HEK293 (cell line): ENCODE results near the gene TNFRSF18.

ENCODE experiments used
- CTCF ChIA-PET: fragments of 350-600 bp; formaldehyde crosslinking; extraction: SDS; loops from one replicate; lab custom pipeline; 2021; ENCODE audit warnings: antibody characterized with exemption; lab: Yijun Ruan, JAX
- POLR2A ChIA-PET: fragments of 300-600 bp; formaldehyde crosslinking; extraction: SDS; loops from one replicate; lab custom pipeline; 2020; ENCODE audit warnings: antibody characterized with exemption, inconsistent platforms; lab: Yijun Ruan, JAX
- H3K27ac ChIP-seq: fragments of 200-500 bp; sonication (Bioruptor generic); 2 replicates; pipeline ENCODE4 v1.5.1; 2014; ENCODE audit warnings: low read depth, low read length, control low read depth, inconsistent platforms; ENCODE audit errors: extremely low read depth
- H3K36me3 ChIP-seq, 2 experiments: fragments of 200-500 bp in 1 of 2; sonication (Bioruptor generic) in 1 of 2; 1 replicate in 1 of 2; 2 replicates in 1 of 2; pipeline ENCODE4 v1.5.1; 2014 to 2017; ENCODE audit warnings: inconsistent platforms in 2 of 2, low read length in 2 of 2; ENCODE audit not compliant: control insufficient read depth in 2 of 2, insufficient read depth in 1 of 2
- H3K4me1 ChIP-seq: fragments of 200-500 bp; sonication (Bioruptor generic); 2 replicates; pipeline ENCODE4 v1.5.1; 2014; ENCODE audit warnings: mild to moderate bottlenecking, low read length, inconsistent platforms; ENCODE audit not compliant: control insufficient read depth, insufficient read depth
- H3K4me3 ChIP-seq: 2 replicates; pipeline ENCODE4 v1.5.1; 2011; ENCODE audit warnings: low read depth, mild to moderate bottlenecking, control low read depth, low read length, moderate library complexity
- H3K9me3 ChIP-seq: fragments of 200-500 bp; sonication (Bioruptor generic); 2 replicates; pipeline ENCODE4 v1.5.1; 2014; ENCODE audit warnings: low read depth, low read length, inconsistent platforms; ENCODE audit not compliant: control insufficient read depth, insufficient read depth
- BCL11A ChIP-seq: fragments of 450-650 bp; formaldehyde crosslinking; IDR thresholded peaks from 2 replicates; pipeline ENCODE4 v1.5.1; 2016; ENCODE audit warnings: low read depth, missing biosample characterization, missing genetic modification characterization
- GLIS1 ChIP-seq: fragments of 450-650 bp; formaldehyde crosslinking; IDR thresholded peaks from 2 replicates; pipeline ENCODE4 v1.5.1; 2016; ENCODE audit warnings: missing biosample characterization, missing genetic modification characterization
- KLF16 ChIP-seq: fragments of 450-650 bp; formaldehyde crosslinking; IDR thresholded peaks from 2 replicates; pipeline ENCODE4 v1.5.1; 2017; ENCODE audit warnings: missing biosample characterization, missing genetic modification characterization
- KLF9 ChIP-seq: fragments of 450-650 bp; formaldehyde crosslinking; IDR thresholded peaks from 2 replicates; pipeline ENCODE4 v1.5.1; 2016; ENCODE audit warnings: missing biosample characterization, missing genetic modification characterization, low read depth
- MEIS1 ChIP-seq: sonication (generic); formaldehyde crosslinking; IDR thresholded peaks from 2 replicates; pipeline ENCODE4 v1.8.1; 2022; ENCODE audit warnings: missing genetic modification reagents, mild to moderate bottlenecking, borderline replicate concordance
- PATZ1 ChIP-seq: fragments of 450-650 bp; formaldehyde crosslinking; IDR thresholded peaks from 2 replicates; pipeline ENCODE4 v1.5.1; 2016; ENCODE audit warnings: missing biosample characterization, missing genetic modification characterization
- REPIN1 ChIP-seq: fragments of 450-650 bp; formaldehyde crosslinking; IDR thresholded peaks from 2 replicates; pipeline ENCODE4 v1.5.1; 2017; ENCODE audit warnings: missing biosample characterization, missing genetic modification characterization, low read depth
- SCRT2 ChIP-seq: fragments of 450-650 bp; formaldehyde crosslinking; IDR thresholded peaks from 2 replicates; pipeline ENCODE4 v1.5.1; 2016; ENCODE audit warnings: missing biosample characterization, missing genetic modification characterization
- ZBTB26 ChIP-seq: fragments of 450-650 bp; formaldehyde crosslinking; optimal IDR thresholded peaks from 2 replicates; pipeline ENCODE3; 2016; ENCODE audit warnings: missing biosample characterization, mild to moderate bottlenecking, missing genetic modification characterization
- ZBTB48 ChIP-seq: fragments of 450-650 bp; formaldehyde crosslinking; IDR thresholded peaks from 2 replicates; pipeline ENCODE4 v1.5.1; 2016; ENCODE audit warnings: missing biosample characterization, missing genetic modification characterization
- ZBTB7A ChIP-seq: fragments of 450-650 bp; formaldehyde crosslinking; IDR thresholded peaks from 2 replicates; pipeline ENCODE4 v1.5.1; 2016; ENCODE audit warnings: low read depth, missing biosample characterization, missing genetic modification characterization
- ZNF10 ChIP-seq: fragments of 450-650 bp; formaldehyde crosslinking; IDR thresholded peaks from 2 replicates; pipeline ENCODE4 v1.5.1; 2017; ENCODE audit warnings: missing biosample characterization, missing genetic modification characterization
- ZNF133 ChIP-seq: fragments of 450-650 bp; formaldehyde crosslinking; IDR thresholded peaks from 2 replicates; pipeline ENCODE4 v1.5.1; 2016; ENCODE audit warnings: missing biosample characterization, missing genetic modification characterization
- ZNF140 ChIP-seq: fragments of 450-650 bp; formaldehyde crosslinking; IDR thresholded peaks from 2 replicates; pipeline ENCODE4 v1.5.1; 2016; ENCODE audit warnings: missing biosample characterization, missing genetic modification characterization
- ZNF174 ChIP-seq: fragments of 450-650 bp; formaldehyde crosslinking; IDR thresholded peaks from 2 replicates; pipeline ENCODE4 v1.5.0; 2017; ENCODE audit warnings: missing biosample characterization, mild to moderate bottlenecking, missing genetic modification characterization
- ZNF221 ChIP-seq: fragments of 450-650 bp; formaldehyde crosslinking; IDR thresholded peaks from 2 replicates; pipeline ENCODE4 v1.5.1; 2017; ENCODE audit warnings: missing biosample characterization, missing genetic modification characterization, borderline replicate concordance
- ZNF248 ChIP-seq: fragments of 450-650 bp; formaldehyde crosslinking; IDR thresholded peaks from 2 replicates; pipeline ENCODE4 v1.5.1; 2017; ENCODE audit warnings: missing biosample characterization, missing genetic modification characterization
- ZNF280C ChIP-seq: fragments of 450-650 bp; formaldehyde crosslinking; IDR thresholded peaks from 2 replicates; pipeline ENCODE4 v1.5.1; 2016; ENCODE audit warnings: missing biosample characterization, missing genetic modification characterization
- ZNF341 ChIP-seq: fragments of 450-650 bp; formaldehyde crosslinking; IDR thresholded peaks from 2 replicates; pipeline ENCODE4; 2016; ENCODE audit warnings: low read depth, missing biosample characterization, missing genetic modification characterization
- ZNF366 ChIP-seq: fragments of 450-650 bp; formaldehyde crosslinking; conservative IDR thresholded peaks from 2 replicates; pipeline ENCODE4 v1.5.1; 2016; ENCODE audit warnings: missing biosample characterization, missing genetic modification characterization
- ZNF426 ChIP-seq: fragments of 450-650 bp; formaldehyde crosslinking; IDR thresholded peaks from 2 replicates; pipeline ENCODE4 v1.5.1; 2017; ENCODE audit warnings: missing biosample characterization, missing genetic modification characterization, mild to moderate bottlenecking, inconsistent platforms, moderate library complexity
- ZNF449 ChIP-seq: fragments of 450-650 bp; formaldehyde crosslinking; IDR thresholded peaks from 2 replicates; pipeline ENCODE4 v1.5.1; 2017; ENCODE audit warnings: missing biosample characterization, mild to moderate bottlenecking, missing genetic modification characterization, moderate library complexity
- ZNF473 ChIP-seq: fragments of 450-650 bp; formaldehyde crosslinking; IDR thresholded peaks from 2 replicates; pipeline ENCODE4 v1.5.1; 2017; ENCODE audit warnings: missing biosample characterization, missing genetic modification characterization
- ZNF555 ChIP-seq: fragments of 450-650 bp; formaldehyde crosslinking; conservative IDR thresholded peaks from 2 replicates; pipeline ENCODE4 v1.5.1; 2017; ENCODE audit warnings: missing biosample characterization, mild to moderate bottlenecking, missing genetic modification characterization, inconsistent platforms
- ZNF701 ChIP-seq: fragments of 450-650 bp; formaldehyde crosslinking; IDR thresholded peaks from 2 replicates; pipeline ENCODE4 v1.5.1; 2016; ENCODE audit warnings: missing biosample characterization, missing genetic modification characterization
- ZNF707 ChIP-seq: fragments of 450-650 bp; formaldehyde crosslinking; IDR thresholded peaks from 2 replicates; pipeline ENCODE4 v1.5.1; 2016; ENCODE audit warnings: missing biosample characterization, missing genetic modification characterization
- ZNF776 ChIP-seq: fragments of 450-650 bp; formaldehyde crosslinking; IDR thresholded peaks from 2 replicates; pipeline ENCODE4 v1.5.0; 2017; ENCODE audit warnings: missing biosample characterization, missing genetic modification characterization, borderline replicate concordance
- ZNF792 ChIP-seq: fragments of 450-650 bp; formaldehyde crosslinking; IDR thresholded peaks from 2 replicates; pipeline ENCODE4 v1.5.1; 2016; ENCODE audit warnings: missing biosample characterization, missing genetic modification characterization
- ZSCAN30 ChIP-seq: fragments of 450-650 bp; IDR thresholded peaks from 2 replicates; pipeline ENCODE4 v1.5.1; 2018; ENCODE audit warnings: missing biosample characterization, mild to moderate bottlenecking, missing genetic modification characterization, moderate library complexity

The TNFRSF18 gene

GRCh38 chr1:1232208-1232795 is 25.9 kb upstream of the TNFRSF18 start, which contains the start of gene B3GALT6 (continued):
- TF ChIP-seq ZNF341 (tag by site-specific recombination), result no peak

GRCh38 chr1:1231400-1232207 is 25.2 kb upstream of the TNFRSF18 start, which contains the start of gene SDF4:
TSS of gene SDF4 (minus strand) at chr1:1232001. CDS start at chr1:1228772, 3,229 bp downstream.
- peak within 1 kb of the TSS; percentile 90 for H3K27ac ChIP-seq
- POLR2A ChIA-PET, result interaction anchor here (0.8 to 1.5 kb wide), 4 partner anchors 24 to 152 kb away, joined by 3 to 5 read pairs (median 3); partner anchors contain the start of gene AURKAIP1
- TF ChIP-seq ZBTB7A (tag by site-specific recombination) (peak; percentile 50; the same call in 1 of the 2 replicates), BCL11A (no peak), KLF9 (tag by site-specific recombination) (peak; percentile 51), ZNF140 (tag by site-specific recombination) (no peak), SCRT2 (tag by site-specific recombination) (0 out of 2 replicates have a peak, but pooled peaks have one; percentile 30), ZNF473 (no peak), GLIS1 (peak; percentile 38; the same call in 1 of the 2 replicates), ZNF366 (tag by site-specific recombination) (no peak), ZNF555 (tag by site-specific recombination) (no peak), ZSCAN30 (peak; percentile 69; the same call in 1 of the 2 replicates), KLF16 (tag by site-specific recombination) (0 out of 2 replicates have a peak, but pooled peaks have one; percentile 56), MEIS1 (no peak), ZNF133 (no peak), ZBTB26 (tag by site-specific recombination) (peak; percentile 91), ZNF248 (tag by site-specific recombination) (no peak), ZNF449 (peak; percentile 29; the same call in 1 of the 2 replicates), ZNF10 (no peak), ZNF221 (tag by site-specific recombination) (no peak), ZNF701 (tag by site-specific recombination) (no peak), ZBTB48 (tag by site-specific recombination) (peak; percentile 74), ZNF426 (tag by site-specific recombination) (no peak), ZNF174 (tag by site-specific recombination) (no peak), PATZ1 (tag by site-specific recombination) (peak; percentile 82), ZNF280C (tag by site-specific recombination) (no peak), REPIN1 (no peak), ZNF792 (no peak), ZNF776 (tag by site-specific recombination) (no peak), ZNF707 (tag by site-specific recombination) (no peak)

More at GRCh38 chr1:1231400-1232207, 25.2 kb upstream of the TNFRSF18 start, which contains the start of gene SDF4:
- H3K4me1 ChIP-seq, result no peaks in the 10 kb centered on the region; the same call in 1 of the 2 replicates
- H3K36me3 ChIP-seq, result peaks cover 0 to 44% of the 10 kb centered on the region in 2 experiments; a peak in 1 of 3 replicates
- H3K9me3 ChIP-seq, result no peaks in the 10 kb centered on the region
- CTCF ChIA-PET, result interaction anchor here (0.5 to 1.8 kb wide), 6 partner anchors 13 to 168 kb away, joined by 3 to 20 read pairs (median 4); no protein-coding TSS in a partner anchor
- peak within 1 kb of the TSS; percentile 81 for H3K4me3 ChIP-seq
